ENCODE results near the gene ANXA2R. TPM values are rescaled to one million over a fixed set of nuclear protein-coding genes. Genes with fewer than 3 reads are reported as not detected.

Gene ANXA2R
- total RNA-seq, 1 experiment from 2014 or later, result 6.2 TPM

DNA sequence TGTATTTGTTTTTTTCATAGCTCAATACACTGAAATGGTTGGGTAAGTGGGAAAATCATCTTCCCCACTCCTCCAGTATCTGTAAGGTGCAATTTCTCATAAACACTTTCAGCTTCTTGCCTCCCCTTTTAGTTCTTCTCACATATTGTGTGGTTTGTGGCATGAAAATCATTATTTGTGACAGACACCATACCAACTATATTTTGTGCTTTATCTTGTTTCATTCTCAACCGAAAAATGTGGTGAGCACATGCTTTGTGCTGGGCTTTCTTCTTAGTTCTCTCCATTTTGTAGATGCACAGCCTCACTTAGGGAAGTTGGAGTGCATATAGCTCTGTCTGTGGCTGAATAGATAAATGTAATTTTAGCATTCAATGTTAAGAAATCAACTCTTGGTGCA is 6.4 kb upstream of the ANXA2R start:
- Histone ChIP-seq H3K36me3 (ENCODE audit: control insufficient read depth, insufficient read depth, low read length) (no peaks in the 10 kb centered on the region), H3K4me1 (ENCODE audit: control insufficient read depth, insufficient read depth, low read length) (peaks cover 23% of the 10 kb centered on the region), H3K9me3 (ENCODE audit: control insufficient read depth, insufficient read depth, low read depth, low read length) (no peaks in the 10 kb centered on the region), H3K27me3 (ENCODE audit: control insufficient read depth, insufficient read depth, low read length) (no peaks in the 10 kb centered on the region), H3K4me3 (ENCODE audit: low read depth in 2 of 2, low read length in 2 of 2) (no peak overlapping the region), H3K27ac (ENCODE audit: low read length) (no peak overlapping the region; the same call in 1 of the 2 replicates)
- intact Hi-C loops (cut with micrococcal nuclease; ENCODE audit: unreplicated experiment), result loop anchor here (10.0 kb wide), 1 partner anchor 132 kb away; no protein-coding TSS in a partner anchor
- no TSS peak for BruUV-seq (replicated peaks)
- in situ Hi-C loops (cut with HindIII; ENCODE audit: low pct_unique_long_range_greater_than_20kb, low sequenced_read_pairs), result no loop called here
- no peak for DNase-seq (ENCODE audit: low read depth, low spot score)
- ATAC-seq, result no peak
- TF ChIP-seq POLR2AphosphoS5 (IDR thresholded peaks at IDR 0.05; ENCODE audit: low read depth, low read length) (no peak), TCF7L2 (IDR thresholded peaks at IDR 0.05; ENCODE audit: low read depth, low read length) (no peak), SIN3A (IDR thresholded peaks at IDR 0.05; ENCODE audit: borderline replicate concordance, insufficient read depth, low read depth, low read length) (no peak)
- TF ChIP-seq, protein P1, sequence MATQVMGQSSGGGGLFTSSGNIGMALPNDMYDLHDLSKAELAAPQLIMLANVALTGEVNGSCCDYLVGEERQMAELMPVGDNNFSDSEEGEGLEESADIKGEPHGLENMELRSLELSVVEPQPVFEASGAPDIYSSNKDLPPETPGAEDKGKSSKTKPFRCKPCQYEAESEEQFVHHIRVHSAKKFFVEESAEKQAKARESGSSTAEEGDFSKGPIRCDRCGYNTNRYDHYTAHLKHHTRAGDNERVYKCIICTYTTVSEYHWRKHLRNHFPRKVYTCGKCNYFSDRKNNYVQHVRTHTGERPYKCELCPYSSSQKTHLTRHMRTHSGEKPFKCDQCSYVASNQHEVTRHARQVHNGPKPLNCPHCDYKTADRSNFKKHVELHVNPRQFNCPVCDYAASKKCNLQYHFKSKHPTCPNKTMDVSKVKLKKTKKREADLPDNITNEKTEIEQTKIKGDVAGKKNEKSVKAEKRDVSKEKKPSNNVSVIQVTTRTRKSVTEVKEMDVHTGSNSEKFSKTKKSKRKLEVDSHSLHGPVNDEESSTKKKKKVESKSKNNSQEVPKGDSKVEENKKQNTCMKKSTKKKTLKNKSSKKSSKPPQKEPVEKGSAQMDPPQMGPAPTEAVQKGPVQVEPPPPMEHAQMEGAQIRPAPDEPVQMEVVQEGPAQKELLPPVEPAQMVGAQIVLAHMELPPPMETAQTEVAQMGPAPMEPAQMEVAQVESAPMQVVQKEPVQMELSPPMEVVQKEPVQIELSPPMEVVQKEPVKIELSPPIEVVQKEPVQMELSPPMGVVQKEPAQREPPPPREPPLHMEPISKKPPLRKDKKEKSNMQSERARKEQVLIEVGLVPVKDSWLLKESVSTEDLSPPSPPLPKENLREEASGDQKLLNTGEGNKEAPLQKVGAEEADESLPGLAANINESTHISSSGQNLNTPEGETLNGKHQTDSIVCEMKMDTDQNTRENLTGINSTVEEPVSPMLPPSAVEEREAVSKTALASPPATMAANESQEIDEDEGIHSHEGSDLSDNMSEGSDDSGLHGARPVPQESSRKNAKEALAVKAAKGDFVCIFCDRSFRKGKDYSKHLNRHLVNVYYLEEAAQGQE (IDR thresholded peaks at IDR 0.05; ENCODE audit: insufficient read depth in 1 of 2, low read depth in 2 of 2, low read length in 1 of 2), result no peak
- TF ChIP-seq, protein P2, sequence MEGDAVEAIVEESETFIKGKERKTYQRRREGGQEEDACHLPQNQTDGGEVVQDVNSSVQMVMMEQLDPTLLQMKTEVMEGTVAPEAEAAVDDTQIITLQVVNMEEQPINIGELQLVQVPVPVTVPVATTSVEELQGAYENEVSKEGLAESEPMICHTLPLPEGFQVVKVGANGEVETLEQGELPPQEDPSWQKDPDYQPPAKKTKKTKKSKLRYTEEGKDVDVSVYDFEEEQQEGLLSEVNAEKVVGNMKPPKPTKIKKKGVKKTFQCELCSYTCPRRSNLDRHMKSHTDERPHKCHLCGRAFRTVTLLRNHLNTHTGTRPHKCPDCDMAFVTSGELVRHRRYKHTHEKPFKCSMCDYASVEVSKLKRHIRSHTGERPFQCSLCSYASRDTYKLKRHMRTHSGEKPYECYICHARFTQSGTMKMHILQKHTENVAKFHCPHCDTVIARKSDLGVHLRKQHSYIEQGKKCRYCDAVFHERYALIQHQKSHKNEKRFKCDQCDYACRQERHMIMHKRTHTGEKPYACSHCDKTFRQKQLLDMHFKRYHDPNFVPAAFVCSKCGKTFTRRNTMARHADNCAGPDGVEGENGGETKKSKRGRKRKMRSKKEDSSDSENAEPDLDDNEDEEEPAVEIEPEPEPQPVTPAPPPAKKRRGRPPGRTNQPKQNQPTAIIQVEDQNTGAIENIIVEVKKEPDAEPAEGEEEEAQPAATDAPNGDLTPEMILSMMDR (IDR thresholded peaks at IDR 0.05), result no peak
- POLR2A ChIA-PET, result interaction anchor here (0.7 kb wide), 1 partner anchor 18 kb away, joined by 3 read pairs; no protein-coding TSS in a partner anchor
- CTCF ChIA-PET, result interaction anchor here (1.1 kb wide), 1 partner anchor 133 kb away, joined by 3 read pairs; no protein-coding TSS in a partner anchor

DNA sequence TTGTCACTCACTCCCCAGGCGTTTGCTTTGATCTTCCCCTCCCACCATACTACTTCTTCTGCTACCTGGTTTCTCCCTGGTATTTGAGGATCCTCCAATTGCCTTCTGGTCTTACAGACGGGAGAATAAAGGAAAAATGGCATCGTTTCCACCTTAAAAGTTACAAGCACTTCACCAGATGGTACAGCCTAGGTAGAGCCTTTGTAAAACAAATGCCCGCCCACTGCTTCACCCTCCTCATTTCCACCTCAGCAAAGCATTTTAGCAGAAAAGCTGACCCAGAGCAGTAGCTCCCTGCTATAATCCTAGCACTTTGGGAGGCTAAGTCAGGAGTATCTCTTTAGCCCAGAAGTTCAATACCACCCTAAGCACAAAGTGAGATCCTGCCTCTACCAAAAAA is 5.1 kb upstream of the ANXA2R start:
- no TSS peak for BruUV-seq (replicated peaks)
- intact Hi-C loops (cut with micrococcal nuclease; ENCODE audit: unreplicated experiment), result loop anchor here (10.0 kb wide), 1 partner anchor 130 kb away; no protein-coding TSS in a partner anchor
- Histone ChIP-seq H3K27ac (ENCODE audit: low read length) (peak overlapping the region; percentile 90), H3K4me3 (ENCODE audit: low read depth in 2 of 2, low read length in 2 of 2) (peak overlapping the region in 1 of 2 experiments; percentile 10; a peak in 1 of 4 replicates), H3K4me1 (ENCODE audit: control insufficient read depth, insufficient read depth, low read length) (peaks cover 23% of the 10 kb centered on the region), H3K9me3 (ENCODE audit: control insufficient read depth, insufficient read depth, low read depth, low read length) (no peaks in the 10 kb centered on the region), H3K36me3 (ENCODE audit: control insufficient read depth, insufficient read depth, low read length) (0 out of 2 replicates have a peak, but pooled peaks cover 2% of the 10 kb centered on the region), H3K27me3 (ENCODE audit: control insufficient read depth, insufficient read depth, low read length) (no peaks in the 10 kb centered on the region)
- ATAC-seq, result no peak
- CTCF ChIA-PET, result interaction anchor here (0.9 to 1.0 kb wide), 2 partner anchors 25 to 27 kb away, joined by 3 to 4 read pairs; no protein-coding TSS in a partner anchor
- TF ChIP-seq, protein P1 (IDR thresholded peaks at IDR 0.05; ENCODE audit: insufficient read depth in 1 of 2, low read depth in 2 of 2, low read length in 1 of 2), result no peak
- TF ChIP-seq TCF7L2 (IDR thresholded peaks at IDR 0.05; ENCODE audit: low read depth, low read length) (no peak), POLR2AphosphoS5 (IDR thresholded peaks at IDR 0.05; ENCODE audit: low read depth, low read length) (no peak), SIN3A (IDR thresholded peaks at IDR 0.05; ENCODE audit: borderline replicate concordance, insufficient read depth, low read depth, low read length) (no peak)
- TF ChIP-seq, protein P2 (IDR thresholded peaks at IDR 0.05), result no peak
- in situ Hi-C loops (cut with HindIII; ENCODE audit: low pct_unique_long_range_greater_than_20kb, low sequenced_read_pairs), result no loop called here
- DNase-seq (ENCODE audit: low read depth, low spot score), result no peak
- POLR2A ChIA-PET, result no interaction called here

Data from Panc1 (cell line).